VCaP (cell line): ENCODE results near the gene OR9I1.

ENCODE experiments used
- H3K27ac ChIP-seq: fragments of 450-650 bp; 2 replicates; pipeline ENCODE4 v1.5.1; 2017
- CTCF ChIP-seq: fragments of 450-650 bp; conservative IDR thresholded peaks from 2 replicates; pipeline ENCODE4 v1.5.1; 2017; ENCODE audit warnings: mild to moderate bottlenecking, moderate library complexity

Gene OR9I1, protein sequence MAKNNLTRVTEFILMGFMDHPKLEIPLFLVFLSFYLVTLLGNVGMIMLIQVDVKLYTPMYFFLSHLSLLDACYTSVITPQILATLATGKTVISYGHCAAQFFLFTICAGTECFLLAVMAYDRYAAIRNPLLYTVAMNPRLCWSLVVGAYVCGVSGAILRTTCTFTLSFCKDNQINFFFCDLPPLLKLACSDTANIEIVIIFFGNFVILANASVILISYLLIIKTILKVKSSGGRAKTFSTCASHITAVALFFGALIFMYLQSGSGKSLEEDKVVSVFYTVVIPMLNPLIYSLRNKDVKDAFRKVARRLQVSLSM

GRCh38 chr11:58125469-58125868 lies at the start of gene OR9I1:
TSS of gene OR9I1 (minus strand) at chr11:58125530. CDS start at chr11:58119444, 6,086 bp downstream.
- H3K27ac ChIP-seq = no peak within 1 kb of the TSS
- no peak for TF ChIP-seq CTCF

DNA sequence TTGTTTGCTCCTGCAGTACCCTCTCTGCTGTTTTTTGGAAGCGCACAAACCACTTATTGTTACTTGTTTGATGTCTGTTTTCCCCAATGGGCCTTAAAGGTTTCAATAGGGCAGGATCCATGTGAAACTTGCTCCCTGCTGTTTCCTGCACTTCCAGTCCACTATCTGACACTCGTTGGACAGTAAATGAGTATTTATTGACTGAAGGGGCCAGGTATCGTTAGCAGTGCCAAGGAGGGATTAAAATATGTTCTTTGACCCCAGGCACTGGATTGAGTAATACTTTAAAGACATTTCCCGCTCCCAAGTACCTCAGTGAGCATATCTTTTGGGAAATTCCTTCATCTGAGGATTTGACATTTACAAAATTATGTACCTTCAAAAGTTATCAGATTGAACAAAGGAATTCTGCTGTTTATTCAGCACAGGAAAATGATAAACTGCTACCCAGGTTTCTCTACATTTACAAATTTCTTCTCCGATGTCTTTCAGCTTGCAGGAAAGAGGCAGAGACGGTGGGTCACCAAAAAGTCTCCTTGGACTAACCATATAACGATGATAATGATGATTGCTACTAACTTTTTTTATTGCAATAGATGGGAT lies 40.3 kb upstream of the OR9I1 start:
- TF ChIP-seq CTCF = no peak
- no peak overlapping the region for H3K27ac ChIP-seq

DNA sequence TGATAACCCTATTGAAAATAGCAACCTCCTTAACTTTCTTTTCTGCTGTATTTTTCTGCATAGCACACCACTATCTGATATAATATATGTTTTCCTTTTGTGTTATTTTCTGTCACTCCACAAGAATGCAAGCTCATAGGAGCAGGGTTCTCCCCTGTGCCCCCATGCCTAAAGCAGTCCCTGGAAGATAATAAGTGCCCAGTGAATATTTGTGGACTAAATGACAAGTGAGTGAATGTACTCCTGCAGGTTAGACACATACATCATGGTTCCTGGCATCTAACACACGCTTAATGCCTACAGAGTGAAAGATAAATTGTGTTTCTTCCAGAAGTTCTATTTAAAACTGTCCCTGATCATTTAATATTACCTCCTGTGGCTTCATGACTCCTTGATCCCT lies 39.7 kb upstream of the OR9I1 start:
- no peak for TF ChIP-seq CTCF
- H3K27ac ChIP-seq = no peak overlapping the region

DNA sequence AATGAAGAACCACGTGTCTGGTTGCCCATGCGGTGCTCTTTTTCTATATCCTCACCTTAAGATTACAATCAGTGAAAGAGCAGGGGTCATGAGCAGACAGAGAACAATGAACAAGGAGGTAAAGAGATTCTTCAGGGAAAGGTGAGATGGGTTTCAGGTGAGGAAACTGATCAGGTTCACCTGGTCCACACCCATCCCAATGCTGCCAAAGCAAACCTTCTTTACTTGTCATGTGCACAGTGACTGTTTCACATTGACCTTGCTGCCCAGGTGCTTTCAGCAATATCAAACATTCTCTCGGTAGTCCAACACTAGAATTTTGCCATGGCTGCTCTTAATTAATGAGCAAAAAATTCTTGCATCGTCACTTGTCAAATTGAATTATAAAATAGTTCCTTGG lies 39.1 kb upstream of the OR9I1 start:
- H3K27ac ChIP-seq = no peak overlapping the region
- no peak for TF ChIP-seq CTCF

- no peak for TF ChIP-seq CTCF
- H3K27ac ChIP-seq = no peak overlapping the region
Measured at GRCh38 chr11:58152781-58153180, 27.5 kb upstream of the OR9I1 start.

- TF ChIP-seq CTCF = no peak
- no peak overlapping the region for H3K27ac ChIP-seq
Measured at GRCh38 chr11:58142761-58143160, 17.4 kb upstream of the OR9I1 start.

GRCh38 chr11:58135171-58135570 lies 9.8 kb upstream of the OR9I1 start:
- no peak overlapping the region for H3K27ac ChIP-seq
- no peak for TF ChIP-seq CTCF
